ENCODE measurements around the gene SELENOW. TPM values are rescaled to one million over a fixed set of nuclear protein-coding genes. Genes with fewer than 3 reads are reported as not detected.

SELENOW gene
- total and polyA plus RNA-seq, 2 donors (not counting 3 experiments of a cell fraction or from before 2014, with no cell fraction given): 316 to 613 TPM

- Histone ChIP-seq H3K27me3 (ENCODE audit: control insufficient read depth in 2 of 2, insufficient read depth in 2 of 2, low read length in 2 of 2) (no peaks in the 10 kb centered on the region), H3K9me1 (replicated peaks; ENCODE audit: control insufficient read depth, extremely low read depth, insufficient read depth, low read length) (no peaks in the 10 kb centered on the region), H4K20me1 (replicated peaks; ENCODE audit: control insufficient read depth, extremely low read depth, insufficient read depth, low read length) (no peaks in the 10 kb centered on the region), H2AFZ (ENCODE audit: low read depth, low read length) (no peak overlapping the region), H3K79me2 (ENCODE audit: control insufficient read depth, insufficient read depth, low read length) (peaks cover 30% of the 10 kb centered on the region), H3K36me3 (ENCODE audit: control insufficient read depth in 2 of 2, extremely low read depth in 1 of 2, insufficient read depth in 2 of 2, low read length in 2 of 2) (peaks cover 4 to 28% of the 10 kb centered on the region in 2 experiments), H3K27ac (ENCODE audit: insufficient read depth, low read depth, low read length) (no peak overlapping the region), H3K4me3 (replicated peaks in 1 of 3; ENCODE audit: insufficient read depth in 1 of 3, low read depth in 1 of 3, low read length in 3 of 3) (no peak overlapping the region), H3K9ac (replicated peaks; ENCODE audit: extremely low read depth, insufficient read depth, low read length) (no peak overlapping the region), H3K4me2 (ENCODE audit: insufficient read depth, low read length) (no peak overlapping the region), H3K9me3 (replicated peaks; ENCODE audit: control insufficient read depth, insufficient read depth, low read length) (no peaks in the 10 kb centered on the region), H3K4me1 (ENCODE audit: control insufficient read depth, extremely low read depth, insufficient read depth, low read length) (peaks cover 11% of the 10 kb centered on the region)
- ChIA-PET POLR2A (no interaction called here), CTCF (interaction anchor here (1.0 to 3.0 kb wide), 2 partner anchors 16 to 68 kb away, joined by 3 to 20 read pairs; partner anchors contain the start of gene EHD2)
- FAIRE-seq (no peak), DNase-seq (ENCODE audit: low read depth, low spot score) (no peak)
- no TSS peak for BruUV-seq (replicated peaks)
- dilution Hi-C loops (cut with MboI; ENCODE audit: extremely low pct_ligation_motif_present, low sequenced_read_pairs): no loop called here
- intact Hi-C loops (cut with micrococcal nuclease): no loop called here
- TF ChIP-seq GATA2 (IDR thresholded peaks at IDR 0.05; ENCODE audit: insufficient read depth, insufficient read length, low read depth, low read length) (no peak), POLR2A (IDR thresholded peaks at IDR 0.05; ENCODE audit: low read depth, low read length) (no peak), POLR2AphosphoS5 (IDR thresholded peaks at IDR 0.05; ENCODE audit: insufficient read depth, low read depth, low read length) (no peak), MYC (IDR thresholded peaks at IDR 0.05; ENCODE audit: low read depth, low read length) (no peak), CTCF (IDR thresholded peaks at IDR 0.05; ENCODE audit: extremely low read depth in 1 of 2, insufficient read depth in 1 of 2, low read depth in 1 of 2, low read length in 2 of 2) (no peak), EZH2 (IDR thresholded peaks at IDR 0.05; ENCODE audit: borderline replicate concordance, low read depth, low read length, severe bottlenecking) (no peak), MAX (IDR thresholded peaks at IDR 0.05; ENCODE audit: insufficient read depth, insufficient read length) (no peak), JUN (IDR thresholded peaks at IDR 0.05; ENCODE audit: borderline replicate concordance, insufficient read depth, insufficient read length, low read depth) (no peak), FOS (IDR thresholded peaks at IDR 0.05; ENCODE audit: borderline replicate concordance, insufficient read depth, low read length) (no peak)
Measured at GRCh38 chr19:47781590-47782262, 3.2 kb downstream of the SELENOW start.

Measured in endothelial cell of umbilical vein (primary cell).